IPS-20b (cell line): ENCODE data around the gene SHISA7.

Source experiments
- H3K27ac ChIP-seq: one replicate; pipeline ENCODE4 v1.5.1; 2013; ENCODE audit warnings: low read length
- H3K27me3 ChIP-seq: 2 replicates; pipeline ENCODE4 v1.6.1; 2013; ENCODE audit warnings: mild to moderate bottlenecking, low read length, inconsistent platforms; ENCODE audit not compliant: insufficient read depth
- H3K36me3 ChIP-seq: 2 replicates; pipeline ENCODE4 v1.6.1; 2013; ENCODE audit warnings: low read depth, mild to moderate bottlenecking, inconsistent platforms, low read length, moderate library complexity; ENCODE audit not compliant: insufficient read depth
- H3K4me1 ChIP-seq: 2 replicates; pipeline ENCODE4 v1.6.1; 2013; ENCODE audit warnings: mild to moderate bottlenecking, control low read depth, inconsistent platforms, low read length, moderate library complexity; ENCODE audit not compliant: insufficient read depth
- H3K4me3 ChIP-seq: 2 replicates; pipeline ENCODE4 v1.5.1; 2013; ENCODE audit warnings: mild to moderate bottlenecking, low read length, inconsistent platforms
- H3K9ac ChIP-seq: 2 replicates; pipeline ENCODE4 v1.6.1; 2013; ENCODE audit warnings: low read depth, mild to moderate bottlenecking, inconsistent platforms, low read length, moderate library complexity
- H3K9me3 ChIP-seq: 2 replicates; pipeline ENCODE4 v1.6.1; 2013; ENCODE audit warnings: mild to moderate bottlenecking, low read depth, low read length, inconsistent platforms; ENCODE audit not compliant: insufficient read depth

Gene SHISA7

DNA sequence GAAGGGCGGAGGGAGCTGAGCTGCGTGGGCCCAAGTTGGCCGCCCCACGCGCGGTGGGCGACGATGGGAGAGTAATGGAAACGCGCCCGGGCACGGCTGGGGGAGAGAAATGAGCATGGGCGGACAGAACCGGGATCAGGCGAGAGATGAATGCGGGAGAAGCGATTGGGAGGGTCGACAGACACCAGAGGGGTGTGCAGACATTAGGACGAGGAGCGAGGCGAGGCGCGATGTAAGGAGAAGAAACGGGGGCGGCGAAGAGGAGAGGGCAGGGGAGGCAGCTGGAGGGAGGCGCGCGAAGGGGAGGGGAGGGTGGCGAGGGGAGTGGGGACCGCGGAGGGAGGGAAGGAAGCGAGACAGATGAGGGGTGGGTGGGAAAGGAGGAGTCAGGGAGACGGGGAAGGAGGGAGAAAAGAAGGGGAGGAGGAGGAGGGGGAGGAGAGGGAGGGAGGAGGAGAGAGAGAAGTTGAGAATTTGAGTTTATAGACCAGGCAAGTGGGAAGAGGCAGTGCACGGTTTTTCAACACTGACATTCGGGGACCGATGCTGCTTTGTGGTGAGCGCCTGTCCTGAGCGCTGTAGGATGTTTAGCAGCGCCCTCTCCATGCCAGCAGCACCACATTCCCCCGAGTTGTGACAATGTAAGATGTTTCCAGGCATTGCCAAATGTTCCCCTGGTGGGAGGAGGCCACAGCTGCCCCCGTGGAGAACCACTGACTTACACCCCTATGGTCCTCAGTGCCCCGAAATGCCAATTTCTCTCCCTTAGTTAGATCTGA, at the start of gene SHISA7:
Gene SHISA7, minus strand, starts transcription at position 256 of the 779 bp plus-strand sequence. CDS start 437 bp downstream, outside the sequence.
- Histone ChIP-seq H3K9ac (no peak within 1 kb of the TSS), H3K4me3 (peak within 1 kb of the TSS; percentile 63; the same call in 1 of the 2 replicates), H3K27me3 (peaks cover 100% of the 10 kb centered on the region), H3K36me3 (no peaks in the 10 kb centered on the region), H3K27ac (no peak within 1 kb of the TSS), H3K9me3 (no peaks in the 10 kb centered on the region; the same call in 1 of the 2 replicates), H3K4me1 (peaks cover 8% of the 10 kb centered on the region; the same call in 1 of the 2 replicates)

DNA sequence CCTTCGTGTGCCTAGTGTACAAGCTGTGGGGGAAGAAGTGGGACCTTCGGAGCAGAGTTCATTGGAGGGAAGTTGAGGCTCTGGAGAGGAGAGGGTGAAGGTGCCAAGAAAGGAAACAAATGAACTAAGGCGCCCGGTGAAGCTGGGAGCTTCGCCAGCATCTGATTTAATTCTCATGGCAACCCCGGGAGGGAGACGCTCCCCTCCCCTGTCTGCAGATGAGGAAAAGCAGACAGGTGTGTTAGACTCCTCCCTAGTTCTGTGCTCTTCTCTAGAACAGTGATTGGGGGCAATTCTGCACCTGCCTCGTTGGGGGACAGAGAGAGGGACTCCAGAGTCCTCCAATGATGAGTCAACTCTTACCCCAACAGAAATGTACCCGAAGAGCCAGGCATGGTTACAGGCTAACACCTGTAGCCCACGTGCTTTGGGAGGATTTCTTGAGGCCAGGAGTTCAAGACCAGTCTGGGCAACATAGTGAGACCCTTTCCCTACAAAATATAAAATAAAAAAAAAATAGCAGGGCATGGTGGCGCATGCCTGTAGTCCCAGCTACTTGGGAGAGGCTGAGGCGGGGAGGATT, 49.4 kb upstream of the SHISA7 start:
- Histone ChIP-seq H3K9ac (no peak overlapping the region), H3K36me3 (no peaks in the 10 kb centered on the region), H3K27ac (no peak overlapping the region), H3K4me1 (peaks cover 18% of the 10 kb centered on the region), H3K27me3 (no peaks in the 10 kb centered on the region), H3K9me3 (no peaks in the 10 kb centered on the region), H3K4me3 (no peak overlapping the region)

DNA sequence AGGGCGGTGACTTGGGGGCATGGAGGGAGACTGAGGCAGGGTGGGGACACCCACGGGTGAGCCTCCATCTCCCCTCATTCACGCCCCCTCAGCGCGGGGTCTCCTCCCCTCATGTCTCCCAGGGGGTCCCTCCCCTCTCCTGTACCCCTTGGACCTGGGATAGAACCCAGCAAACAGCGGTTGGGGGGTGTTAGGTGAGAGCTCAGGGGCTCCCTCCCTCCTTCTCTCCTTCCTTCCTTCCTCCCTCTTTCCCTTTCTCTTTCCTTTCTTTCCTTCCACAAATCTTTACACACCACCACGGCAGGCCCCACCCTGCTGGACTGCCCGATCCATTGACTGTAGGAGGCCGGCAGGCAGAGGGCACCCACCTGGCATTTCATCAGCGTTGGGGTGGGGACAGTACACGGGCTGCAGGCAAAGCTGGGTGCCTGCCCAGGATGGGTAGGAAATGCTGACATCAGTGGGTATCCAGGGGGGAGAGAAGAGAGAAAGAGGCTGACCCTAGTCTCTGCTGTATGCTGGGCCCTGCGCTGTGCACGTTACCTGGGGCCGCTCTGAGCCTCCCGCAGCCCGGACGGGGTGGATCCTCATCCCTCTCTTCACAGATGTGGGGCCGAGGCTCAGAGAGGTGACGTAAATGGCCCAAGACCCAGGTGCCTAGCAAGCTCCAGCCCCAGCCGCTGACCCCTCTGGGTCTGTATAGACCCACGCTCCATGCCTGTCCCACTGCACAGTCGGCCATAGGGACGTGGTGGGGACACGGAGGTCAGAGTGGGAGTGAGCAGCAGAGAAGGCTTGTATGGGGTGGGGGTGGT, 48.7 kb upstream of the SHISA7 start:
- no peak overlapping the region for H3K9ac ChIP-seq
- H3K27me3 ChIP-seq, result no peaks in the 10 kb centered on the region
- H3K36me3 ChIP-seq, result no peaks in the 10 kb centered on the region
- H3K27ac ChIP-seq, result no peak overlapping the region
- H3K4me3 ChIP-seq, result no peak overlapping the region
- peaks cover 22% of the 10 kb centered on the region for H3K4me1 ChIP-seq
- H3K9me3 ChIP-seq, result no peaks in the 10 kb centered on the region

DNA sequence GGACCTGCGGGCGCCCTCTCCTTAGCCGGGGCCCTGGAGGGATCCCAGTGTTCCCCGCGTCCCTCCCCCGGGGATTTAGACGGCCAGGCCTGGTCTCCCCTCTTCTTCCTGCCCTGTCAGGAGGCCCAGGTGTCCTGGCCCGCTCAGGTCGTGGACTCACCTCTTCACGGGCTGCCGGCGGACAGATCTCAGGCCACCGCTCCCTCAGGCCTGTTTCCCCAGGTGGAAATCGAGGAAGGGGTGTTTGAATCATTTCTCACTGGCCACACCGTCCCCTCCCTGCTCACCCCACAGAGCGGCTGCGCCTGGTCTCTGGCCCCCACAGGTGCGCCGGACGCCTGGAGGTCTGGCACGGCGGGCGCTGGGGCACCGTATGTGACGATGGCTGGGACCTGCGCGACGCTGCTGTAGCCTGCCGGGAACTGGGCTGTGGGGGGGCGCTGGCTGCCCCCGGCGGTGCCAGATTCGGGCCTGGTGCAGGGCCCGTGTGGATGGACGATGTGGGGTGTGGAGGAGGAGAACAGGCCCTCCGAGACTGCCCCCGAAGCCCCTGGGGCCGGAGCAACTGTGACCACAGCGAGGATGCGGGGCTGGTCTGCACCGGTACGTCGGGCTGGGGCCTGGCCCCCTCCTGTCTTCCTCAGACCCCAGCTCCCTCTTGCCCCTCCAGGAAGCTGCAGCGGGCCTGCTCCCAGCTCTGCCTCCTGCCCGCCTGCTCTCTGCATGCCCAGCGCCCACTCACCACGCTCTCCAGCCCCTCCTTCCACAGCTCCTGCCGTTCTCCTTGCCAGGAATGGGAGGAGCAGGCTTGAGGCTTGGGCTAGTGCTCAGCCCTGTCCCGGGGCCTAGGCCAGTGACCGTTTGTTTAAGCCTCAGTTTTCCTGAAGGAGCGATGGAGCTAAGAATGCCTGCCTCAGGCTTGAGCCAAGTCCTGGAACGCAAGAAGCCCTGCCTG, 47.7 kb upstream of the SHISA7 start:
- H3K9me3 ChIP-seq, result no peaks in the 10 kb centered on the region
- no peak overlapping the region for H3K27ac ChIP-seq
- no peak overlapping the region for H3K4me3 ChIP-seq
- no peaks in the 10 kb centered on the region for H3K36me3 ChIP-seq
- no peak overlapping the region for H3K9ac ChIP-seq
- H3K27me3 ChIP-seq, result no peaks in the 10 kb centered on the region
- H3K4me1 ChIP-seq, result peaks cover 20% of the 10 kb centered on the region

DNA sequence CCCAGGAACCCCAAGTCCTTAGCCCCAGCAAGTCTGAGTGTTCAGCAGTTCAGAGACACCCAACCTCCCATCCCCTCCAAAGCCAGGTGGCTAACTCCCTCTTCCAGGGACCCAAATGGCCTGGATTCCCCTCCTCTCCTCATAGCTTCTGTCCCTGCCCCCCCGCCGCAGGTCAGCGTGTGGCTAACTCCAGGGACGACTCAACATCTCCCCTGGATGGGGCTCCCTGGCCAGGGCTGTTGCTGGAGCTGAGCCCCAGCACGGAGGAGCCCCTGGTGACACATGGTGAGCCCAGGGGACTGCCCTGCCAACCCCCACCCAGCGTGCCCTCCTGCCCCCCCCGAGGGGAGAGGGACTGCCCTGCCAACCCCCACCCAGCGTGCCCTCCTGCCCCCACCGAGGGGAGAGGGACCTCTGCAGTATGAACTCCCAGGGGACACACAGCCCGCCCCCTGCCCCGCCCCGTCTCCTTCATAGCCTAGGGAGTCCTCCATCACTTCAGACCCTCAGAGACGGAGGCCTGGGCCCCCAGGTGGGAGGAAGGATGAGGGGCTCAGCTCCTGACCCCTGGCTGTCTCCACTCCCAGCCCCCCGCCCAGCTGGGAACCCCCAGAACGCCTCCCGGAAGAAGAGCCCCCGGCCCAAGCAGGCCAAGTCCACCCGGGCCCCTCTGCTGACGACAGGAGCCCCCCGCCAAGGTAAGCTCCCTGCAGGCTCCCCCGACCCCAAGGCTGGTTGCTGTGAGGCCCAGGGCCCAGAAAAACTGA, 46.8 kb upstream of the SHISA7 start:
- Histone ChIP-seq H3K27me3 (no peaks in the 10 kb centered on the region), H3K27ac (no peak overlapping the region), H3K4me3 (no peak overlapping the region), H3K4me1 (peaks cover 20% of the 10 kb centered on the region), H3K36me3 (no peaks in the 10 kb centered on the region), H3K9ac (no peak overlapping the region), H3K9me3 (no peaks in the 10 kb centered on the region)

DNA sequence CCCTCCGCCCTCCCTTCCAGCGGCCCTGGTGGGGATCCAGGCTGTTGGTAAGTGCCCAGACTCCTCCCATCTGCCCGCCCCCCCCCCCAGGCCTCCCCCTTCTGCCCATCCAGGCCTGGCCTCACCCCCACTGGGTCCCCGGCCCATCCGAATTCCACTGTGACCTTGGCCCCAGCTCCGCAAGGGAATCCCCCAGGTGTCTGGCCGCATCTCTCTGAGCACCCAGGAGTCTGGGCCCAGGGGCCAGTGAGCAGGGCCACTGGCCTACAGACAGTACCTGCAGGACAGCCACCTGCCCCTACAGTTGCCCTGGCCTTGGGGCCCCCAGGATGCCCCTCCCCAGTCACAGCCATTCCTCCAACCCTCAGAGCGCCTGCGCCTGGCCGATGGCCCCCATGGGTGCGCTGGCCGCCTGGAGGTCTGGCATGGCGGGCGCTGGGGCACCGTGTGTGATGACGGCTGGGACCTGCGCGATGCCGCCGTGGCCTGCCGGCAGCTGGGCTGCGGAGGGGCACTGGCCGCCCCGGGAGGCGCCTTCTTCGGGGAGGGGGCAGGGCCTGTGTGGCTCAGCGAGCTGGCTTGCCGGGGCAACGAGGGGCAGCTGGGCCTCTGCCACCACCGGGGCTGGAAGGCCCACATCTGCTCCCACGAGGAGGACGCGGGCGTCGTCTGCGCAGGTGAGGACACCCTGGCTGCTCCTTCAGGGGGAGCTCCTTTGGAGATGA, 46.0 kb upstream of the SHISA7 start:
- H3K36me3 ChIP-seq, result no peaks in the 10 kb centered on the region
- H3K9me3 ChIP-seq, result no peaks in the 10 kb centered on the region
- H3K9ac ChIP-seq, result no peak overlapping the region; the same call in 1 of the 2 replicates
- no peaks in the 10 kb centered on the region for H3K27me3 ChIP-seq
- H3K27ac ChIP-seq, result no peak overlapping the region
- peaks cover 20% of the 10 kb centered on the region for H3K4me1 ChIP-seq
- no peak overlapping the region; the same call in 1 of the 2 replicates for H3K4me3 ChIP-seq

DNA sequence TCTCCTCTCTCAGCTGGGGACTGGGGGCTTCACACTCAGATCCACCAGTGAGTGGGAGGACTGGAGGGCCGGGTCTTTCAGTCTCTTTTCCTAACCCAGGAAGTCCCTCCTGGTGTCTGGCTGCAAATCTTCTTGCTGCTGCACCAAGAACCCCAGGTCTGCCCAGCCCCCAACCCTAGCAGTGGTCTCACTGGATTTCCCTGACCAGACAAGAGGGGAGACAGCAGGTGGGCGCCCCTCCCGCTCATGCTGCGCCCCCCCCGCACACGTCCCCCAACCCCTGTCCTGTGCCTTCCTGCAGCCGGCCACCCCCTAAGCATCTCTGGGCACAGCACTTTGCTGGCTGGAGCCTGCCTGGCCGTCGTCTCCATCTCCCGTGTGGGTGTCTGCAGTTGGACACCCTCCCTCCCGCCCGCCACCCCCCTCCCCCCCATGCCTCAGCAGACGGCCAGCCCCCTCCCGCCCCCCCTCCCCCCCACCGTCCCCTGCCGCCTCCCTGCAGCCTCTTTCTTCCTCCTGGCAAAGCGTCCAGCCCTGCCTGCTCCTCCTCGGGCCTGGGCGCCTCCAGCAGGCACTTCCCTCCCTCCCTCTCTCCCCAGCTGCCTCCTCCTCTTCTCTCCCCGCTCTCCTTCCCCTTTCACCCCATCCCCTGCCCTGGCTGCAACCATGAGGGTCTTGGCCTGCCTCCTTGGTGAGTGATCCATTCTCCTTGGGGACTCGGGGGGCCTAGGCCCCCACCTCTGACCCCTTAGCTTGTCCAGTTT, 45.0 kb upstream of the SHISA7 start, which contains the start of gene SSC5D:
Gene SSC5D, plus strand, starts transcription at position 513 of the 764 bp plus-strand sequence. Its CDS starts 154 bp downstream, at position 667.
- H3K9ac ChIP-seq, result peak within 1 kb of the TSS; percentile 61; the same call in 1 of the 2 replicates
- no peaks in the 10 kb centered on the region for H3K9me3 ChIP-seq
- peak within 1 kb of the TSS; percentile 64 for H3K4me3 ChIP-seq
- peak within 1 kb of the TSS; percentile 8 for H3K27ac ChIP-seq
- H3K27me3 ChIP-seq, result no peaks in the 10 kb centered on the region
- H3K36me3 ChIP-seq, result no peaks in the 10 kb centered on the region
- peaks cover 20% of the 10 kb centered on the region for H3K4me1 ChIP-seq

DNA sequence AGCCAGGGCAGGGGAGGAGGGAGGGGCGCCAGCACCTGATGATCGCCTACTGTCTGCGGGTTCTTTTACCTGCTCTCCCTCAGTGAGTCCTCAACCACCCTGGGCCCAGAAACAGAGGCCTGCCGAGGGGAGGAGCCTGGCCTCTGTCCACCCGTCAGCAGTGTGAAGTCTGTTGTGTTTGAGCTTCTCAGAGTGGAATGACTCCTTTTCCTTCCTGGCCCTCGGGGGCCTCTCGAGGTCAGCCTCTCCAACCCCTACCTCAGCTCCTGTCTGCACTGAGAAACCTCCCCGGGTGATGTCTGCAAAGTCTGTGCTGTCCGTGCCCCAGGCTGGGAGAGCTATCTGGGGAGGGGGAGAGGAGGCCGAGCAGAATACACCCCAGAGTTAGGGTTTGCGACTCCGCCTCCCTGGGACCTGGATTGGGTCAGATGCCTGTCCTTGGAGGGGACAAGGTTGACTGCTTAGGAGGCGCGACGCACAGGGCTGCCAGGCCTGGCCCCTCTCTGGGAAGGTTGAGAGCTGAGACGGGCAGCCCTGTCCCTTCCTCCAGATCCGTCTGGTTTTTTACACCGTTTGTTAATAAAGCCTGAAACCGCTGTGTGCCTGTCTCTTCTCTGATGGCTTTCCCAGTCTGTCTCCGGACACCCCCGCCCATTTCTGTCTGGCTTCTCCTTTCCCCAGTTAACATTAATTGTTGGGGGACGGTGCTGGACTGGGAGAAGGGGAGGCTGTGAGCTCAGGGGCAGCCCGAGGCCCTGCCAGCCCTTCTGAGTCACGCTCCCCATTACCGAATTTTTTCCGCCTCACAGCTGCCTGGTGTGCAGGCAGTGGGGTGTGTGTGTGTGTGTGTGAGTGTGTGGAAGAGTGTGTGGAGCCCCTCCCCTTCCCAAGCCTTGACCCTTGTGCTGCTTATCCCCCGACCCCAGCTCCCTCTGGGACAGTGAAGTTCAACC, 44.1 kb upstream of the SHISA7 start:
- H3K9ac ChIP-seq, result peak overlapping the region; percentile 32; the same call in 1 of the 2 replicates
- H3K4me3 ChIP-seq, result peak overlapping the region; percentile 45

More for the DNA sequence above, 44.1 kb upstream of the SHISA7 start:
- no peaks in the 10 kb centered on the region for H3K9me3 ChIP-seq
- no peaks in the 10 kb centered on the region for H3K27me3 ChIP-seq
- H3K36me3 ChIP-seq, result no peaks in the 10 kb centered on the region
- peaks cover 20% of the 10 kb centered on the region for H3K4me1 ChIP-seq
- no peak overlapping the region for H3K27ac ChIP-seq
